SK-N-SH treated with all-trans-retinoic acid at 6 μM for 48 hours (cell line): ENCODE data around the gene WFIKKN2.

Experiments
- ARNTL ChIP-seq: fragments of 450-650 bp; formaldehyde crosslinking; IDR thresholded peaks from 2 replicates; pipeline ENCODE4 v1.5.0; 2020; ENCODE audit warnings: low read depth, mild to moderate bottlenecking, moderate library complexity, borderline replicate concordance
- CREB5 ChIP-seq: fragments of 250-450 bp; sonication (Bioruptor Pico); IDR thresholded peaks from 2 replicates; pipeline ENCODE4 v1.5.1; 2020; ENCODE audit warnings: low read depth, mild to moderate bottlenecking, moderate library complexity
- CSRNP3 ChIP-seq: fragments of 250-450 bp; sonication (Bioruptor Pico); IDR thresholded peaks from 2 replicates; pipeline ENCODE4 v1.5.1; 2021; ENCODE audit warnings: mild to moderate bottlenecking, moderate library complexity
- OSR1 ChIP-seq: fragments of 250-450 bp; sonication (Bioruptor Pico); IDR thresholded peaks from 2 replicates; pipeline ENCODE4 v1.8.0; 2022; ENCODE audit warnings: moderate library complexity, mild to moderate bottlenecking, inconsistent platforms
- POU6F1 ChIP-seq: fragments of 250-450 bp; sonication (Bioruptor Pico); IDR thresholded peaks from 2 replicates; pipeline ENCODE4 v1.8.0; 2021; ENCODE audit warnings: low read depth, mild to moderate bottlenecking, moderate library complexity, borderline replicate concordance

- TF ChIP-seq ARNTL (CRISPR knock-in tag) (no peak), POU6F1 (CRISPR knock-in tag) (no peak), OSR1 (no peak), CSRNP3 (CRISPR knock-in tag) (no peak), CREB5 (CRISPR knock-in tag) (no peak)
Observed at GRCh38 chr17:50844117-50844700, 8.8 kb downstream of the WFIKKN2 start.
